WTC11 (cell line): ENCODE measurements around the gene LRRIQ4. TPM values are rescaled to one million over a fixed set of nuclear protein-coding genes. Genes with fewer than 3 reads are reported as not detected.

ENCODE experiments used
- ATAC-seq: fragments of 200-7000 bp; cut with Tn5 transposase; 2 replicates; pipeline ENCODE4 v1.10.0; 2021; ENCODE audit warnings: mild to moderate bottlenecking, moderate library complexity
- CTCF ChIA-PET: fragments of 300-600 bp; sonication (Branson Sonifier 250); formaldehyde crosslinking; loops from one replicate; lab custom pipeline; 2021; ENCODE audit warnings: antibody characterized with exemption; lab: Charles Lee
- POLR2A ChIA-PET: fragments of 350-600 bp; sonication (Branson Sonifier 250); formaldehyde crosslinking; loops from one replicate; lab custom pipeline; 2021; ENCODE audit warnings: antibody characterized with exemption; lab: Charles Lee
- DNase-seq: peaks from one replicate; pipeline ENCODE4 v3.0.0; 2021; ENCODE audit warnings: low spot score
- H3K27ac Mint-ChIP-seq: 2 replicates; pipeline ENCODE4 v1.8.0; 2021; ENCODE audit warnings: mixed read lengths
- H3K27me3 Mint-ChIP-seq: 2 replicates; pipeline ENCODE4 v1.8.0; 2021; ENCODE audit warnings: low read depth, mild to moderate bottlenecking, moderate library complexity, mixed read lengths
- H3K36me3 Mint-ChIP-seq: 2 replicates; pipeline ENCODE4 v1.8.0; 2021; ENCODE audit warnings: mixed read lengths
- H3K4me1 Mint-ChIP-seq: 2 replicates; pipeline ENCODE4 v1.8.0; 2022; ENCODE audit warnings: mixed read lengths
- H3K4me3 Mint-ChIP-seq: 2 replicates; pipeline ENCODE4 v1.8.0; 2021; ENCODE audit warnings: mild to moderate bottlenecking, moderate library complexity, mixed read lengths
- H3K9me3 Mint-ChIP-seq: 2 replicates; pipeline ENCODE4 v1.8.0; 2021; ENCODE audit warnings: mixed read lengths
- AR ChIP-seq: fragments of 250-450 bp; sonication (Bioruptor Pico); IDR thresholded peaks from 2 replicates; pipeline ENCODE4 v1.9.0; 2021; ENCODE audit warnings: mild to moderate bottlenecking
- E2F1 ChIP-seq: sonication (generic); formaldehyde crosslinking; IDR thresholded peaks from 2 replicates; pipeline ENCODE4 v1.8.0; 2022; ENCODE audit warnings: mild to moderate bottlenecking, missing genetic modification reagents
- ESRRA ChIP-seq: sonication (generic); formaldehyde crosslinking; IDR thresholded peaks from 2 replicates; pipeline ENCODE4 v1.8.1; 2022; ENCODE audit warnings: mild to moderate bottlenecking, missing genetic modification reagents, borderline replicate concordance
- ETV6 ChIP-seq: sonication (generic); formaldehyde crosslinking; IDR thresholded peaks from 2 replicates; pipeline ENCODE4 v1.8.1; 2022; ENCODE audit warnings: mild to moderate bottlenecking, missing genetic modification reagents
- FOXP4 ChIP-seq: sonication (generic); formaldehyde crosslinking; IDR thresholded peaks from 2 replicates; pipeline ENCODE4 v1.8.0; 2022; ENCODE audit warnings: mild to moderate bottlenecking, missing genetic modification reagents
- JUN ChIP-seq: sonication (generic); formaldehyde crosslinking; IDR thresholded peaks from 2 replicates; pipeline ENCODE4 v1.8.0; 2023; ENCODE audit warnings: mild to moderate bottlenecking, missing genetic modification reagents
- MXD4 ChIP-seq: fragments of 250-450 bp; sonication (Bioruptor Pico); IDR thresholded peaks from 2 replicates; pipeline ENCODE4 v1.8.0; 2021; ENCODE audit warnings: mild to moderate bottlenecking, moderate library complexity, borderline replicate concordance
- NFATC4 ChIP-seq: fragments of 250-450 bp; sonication (Bioruptor Pico); IDR thresholded peaks from 2 replicates; pipeline ENCODE4 v1.9.0; 2021; ENCODE audit warnings: mild to moderate bottlenecking
- NFYB ChIP-seq: sonication (generic); formaldehyde crosslinking; conservative IDR thresholded peaks from 2 replicates; pipeline ENCODE4 v1.8.0; 2022; ENCODE audit warnings: low read depth, missing genetic modification reagents
- PREB ChIP-seq: sonication (generic); formaldehyde crosslinking; IDR thresholded peaks from 2 replicates; pipeline ENCODE4 v1.8.1; 2022; ENCODE audit warnings: mild to moderate bottlenecking, missing genetic modification reagents, moderate library complexity, borderline replicate concordance
- TEAD1 ChIP-seq: sonication (generic); formaldehyde crosslinking; IDR thresholded peaks from 2 replicates; pipeline ENCODE4 v1.8.0; 2022; ENCODE audit warnings: mild to moderate bottlenecking, missing genetic modification reagents
- TEAD4 ChIP-seq: sonication (generic); formaldehyde crosslinking; IDR thresholded peaks from 2 replicates; pipeline ENCODE4 v1.8.0; 2022; ENCODE audit warnings: mild to moderate bottlenecking, missing genetic modification reagents
- TP53 ChIP-seq: sonication (generic); formaldehyde crosslinking; IDR thresholded peaks from 2 replicates; pipeline ENCODE4 v1.8.1; 2023; ENCODE audit warnings: mild to moderate bottlenecking, missing genetic modification reagents
- USF1 ChIP-seq: sonication (generic); formaldehyde crosslinking; IDR thresholded peaks from 2 replicates; pipeline ENCODE4 v1.8.0; 2022; ENCODE audit warnings: mild to moderate bottlenecking, missing genetic modification reagents
- ZNF232 ChIP-seq: sonication (generic); formaldehyde crosslinking; IDR thresholded peaks from 2 replicates; pipeline ENCODE4 v1.8.0; 2022; ENCODE audit warnings: mild to moderate bottlenecking, missing genetic modification reagents
- ZNF416 ChIP-seq: fragments of 250-450 bp; sonication (Bioruptor Pico); IDR thresholded peaks from 2 replicates; pipeline ENCODE4 v1.9.0; 2021; ENCODE audit warnings: mild to moderate bottlenecking, inconsistent platforms
- ZNF512 ChIP-seq: sonication (generic); formaldehyde crosslinking; IDR thresholded peaks from 2 replicates; pipeline ENCODE4 v1.8.1; 2022; ENCODE audit warnings: missing genetic modification reagents, borderline replicate concordance
- ZSCAN18 ChIP-seq: fragments of 250-450 bp; sonication (Bioruptor Pico); IDR thresholded peaks from 2 replicates; pipeline ENCODE4 v2.1.2; 2022; ENCODE audit warnings: mild to moderate bottlenecking, moderate library complexity
- total RNA-seq: library from RNA; stranded (reverse); gene quantifications from 3 replicates; pipeline ENCODE4 v1.2.3, GENCODE V29; 2021

Gene LRRIQ4
- total RNA-seq, 1 experiment from 2014 or later: 0.09 TPM

- no peak for TF ChIP-seq ZSCAN18 (CRISPR knock-in tag)
- TF ChIP-seq, all 79 proteins: peak for 0
Measured at GRCh38 chr3:169827712-169828111, 15.0 kb downstream of the LRRIQ4 start (continued).

GRCh38 chr3:169835533-169835932 lies 22.9 kb downstream of the LRRIQ4 start:
- DNase-seq: no peak
- H3K27me3 Mint-ChIP-seq: no peaks in the 10 kb centered on the region
- H3K4me3 Mint-ChIP-seq: no peak overlapping the region
- no peaks in the 10 kb centered on the region for H3K36me3 Mint-ChIP-seq
- ChIA-PET CTCF (no interaction called here), POLR2A (no interaction called here)
- no peaks in the 10 kb centered on the region for H3K9me3 Mint-ChIP-seq
- H3K4me1 Mint-ChIP-seq: 0 out of 2 replicates have a peak, but pooled peaks cover 5% of the 10 kb centered on the region
- TF ChIP-seq NFATC4 (CRISPR knock-in tag) (no peak), ZNF416 (CRISPR knock-in tag) (no peak), TP53 (CRISPR knock-in tag) (no peak), TEAD1 (CRISPR knock-in tag) (no peak)
- no peak for ATAC-seq
- no peak overlapping the region; the same call in 1 of the 2 replicates for H3K27ac Mint-ChIP-seq

GRCh38 chr3:169836078-169836941 lies 23.6 kb downstream of the LRRIQ4 start:
- ChIA-PET CTCF (no interaction called here), POLR2A (no interaction called here)
- 0 out of 2 replicates have a peak, but pooled peaks cover 5% of the 10 kb centered on the region for H3K4me1 Mint-ChIP-seq
- ATAC-seq (peak; percentile 71), DNase-seq (no peak)
- no peak overlapping the region for H3K4me3 Mint-ChIP-seq
- H3K36me3 Mint-ChIP-seq: no peaks in the 10 kb centered on the region
- no peak for TF ChIP-seq TEAD4 (CRISPR knock-in tag)
- no peak for TF ChIP-seq PREB (CRISPR knock-in tag)
- TF ChIP-seq ZNF512 (CRISPR knock-in tag): no peak
- no peak for TF ChIP-seq JUN (CRISPR knock-in tag)
- TF ChIP-seq ETV6 (CRISPR knock-in tag): no peak
- TF ChIP-seq AR: no peak
- no peak for TF ChIP-seq ZNF232 (CRISPR knock-in tag)
- TF ChIP-seq E2F1: no peak
- TF ChIP-seq MXD4 (CRISPR knock-in tag): no peak
- TF ChIP-seq FOXP4 (CRISPR knock-in tag): no peak
- TF ChIP-seq NFYB (CRISPR knock-in tag): no peak
- no peak for TF ChIP-seq USF1 (CRISPR knock-in tag)
- no peak for TF ChIP-seq ESRRA
- H3K27ac Mint-ChIP-seq: no peak overlapping the region
- H3K9me3 Mint-ChIP-seq: no peaks in the 10 kb centered on the region
- H3K27me3 Mint-ChIP-seq: no peaks in the 10 kb centered on the region
